H9 (cell line): ENCODE results near the gene LRRC34. TPM values are rescaled to one million over a fixed set of nuclear protein-coding genes. Genes with fewer than 3 reads are reported as not detected.

Experiments used
- DNase-seq: peaks from one replicate; pipeline ENCODE4 v3.0.0-alpha.2; 2017
- H2AFZ ChIP-seq: one replicate; pipeline ENCODE4 v1.6.1; 2013; ENCODE audit warnings: mild to moderate bottlenecking, low read length, control low read depth, moderate library complexity
- H2AK5ac ChIP-seq: 2 replicates; pipeline ENCODE4 v1.6.1; 2013; ENCODE audit warnings: low read length, control low read depth, mixed read lengths; ENCODE audit not compliant: insufficient read length
- H2BK120ac ChIP-seq: one replicate; pipeline ENCODE4 v1.6.1; 2013; ENCODE audit warnings: low read depth, mild to moderate bottlenecking, low read length, control low read depth, inconsistent platforms; ENCODE audit not compliant: poor library complexity, severe bottlenecking
- H2BK12ac ChIP-seq: 2 replicates; pipeline ENCODE4 v1.6.1; 2013; ENCODE audit warnings: low read length, control low read depth, mixed read lengths, low read depth; ENCODE audit not compliant: insufficient read length
- H2BK15ac ChIP-seq: 2 replicates; pipeline ENCODE4 v1.6.1; 2013; ENCODE audit warnings: low read depth, low read length, control low read depth
- H2BK20ac ChIP-seq: one replicate; pipeline ENCODE4 v1.6.1; 2013; ENCODE audit warnings: low read depth, mild to moderate bottlenecking, low read length, control low read depth, inconsistent platforms; ENCODE audit not compliant: poor library complexity, severe bottlenecking
- H2BK5ac ChIP-seq: 2 replicates; pipeline ENCODE4 v1.6.1; 2013; ENCODE audit warnings: low read length, control low read depth, mixed read lengths; ENCODE audit not compliant: insufficient read length
- H3K14ac ChIP-seq: 2 replicates; pipeline ENCODE4 v1.6.1; 2013; ENCODE audit warnings: low read length, control low read depth; ENCODE audit not compliant: insufficient read depth
- H3K18ac ChIP-seq: 2 replicates; pipeline ENCODE4 v1.6.1; 2013; ENCODE audit warnings: low read depth, mild to moderate bottlenecking, mixed read lengths, low read length, control low read depth; ENCODE audit not compliant: insufficient read length
- H3K23ac ChIP-seq: 2 replicates; pipeline ENCODE4 v1.6.1; 2013; ENCODE audit warnings: low read length, control low read depth, mixed read lengths, low read depth; ENCODE audit not compliant: insufficient read length
- H3K23me2 ChIP-seq: 2 replicates; pipeline ENCODE4 v1.6.1; 2013; ENCODE audit warnings: low read depth, mild to moderate bottlenecking, mixed read lengths, low read length, control low read depth; ENCODE audit not compliant: insufficient read length, poor library complexity, severe bottlenecking
- H3K27ac ChIP-seq: 2 replicates; pipeline ENCODE4 v1.5.1; 2013; ENCODE audit warnings: low read length, control low read depth, mixed read lengths, low read depth; ENCODE audit not compliant: insufficient read length
- H3K27me3 ChIP-seq: 2 replicates; pipeline ENCODE4 v1.6.1; 2013; ENCODE audit warnings: low read length, control low read depth, inconsistent platforms; ENCODE audit not compliant: insufficient read depth
- H3K4ac ChIP-seq: 2 replicates; pipeline ENCODE4 v1.6.1; 2013; ENCODE audit warnings: low read depth, mild to moderate bottlenecking, control low read depth, inconsistent platforms, low read length, moderate library complexity
- H3K4me1 ChIP-seq: 2 replicates; pipeline ENCODE4 v1.6.1; 2013; ENCODE audit warnings: low read length, control low read depth, inconsistent platforms; ENCODE audit not compliant: insufficient read depth
- H3K4me2 ChIP-seq: 2 replicates; pipeline ENCODE4 v1.6.1; 2013; ENCODE audit warnings: low read length, control low read depth, mixed read lengths; ENCODE audit not compliant: insufficient read length, insufficient read depth
- H3K56ac ChIP-seq: 2 replicates; pipeline ENCODE4 v1.6.1; 2013; ENCODE audit warnings: low read depth, mild to moderate bottlenecking, mixed read lengths, low read length, control low read depth; ENCODE audit not compliant: insufficient read length
- H3K79me1 ChIP-seq: 2 replicates; pipeline ENCODE4 v1.6.1; 2013; ENCODE audit warnings: low read depth, mild to moderate bottlenecking, moderate library complexity, low read length, control low read depth, inconsistent platforms; ENCODE audit not compliant: insufficient read depth, poor library complexity, severe bottlenecking
- H3K79me2 ChIP-seq: 2 replicates; pipeline ENCODE4 v1.6.1; 2013; ENCODE audit warnings: low read length, control low read depth, inconsistent platforms; ENCODE audit not compliant: insufficient read depth
- H3K9ac ChIP-seq: 2 replicates; pipeline ENCODE4 v1.6.1; 2013; ENCODE audit warnings: low read length, control low read depth, mixed read lengths; ENCODE audit not compliant: insufficient read length; ENCODE audit errors: extremely low read depth
- H3K9me3 ChIP-seq: one replicate; pipeline ENCODE4 v1.6.1; 2013; ENCODE audit warnings: low read depth, low read length, inconsistent platforms; ENCODE audit not compliant: control insufficient read depth
- H3T11ph ChIP-seq: one replicate; pipeline ENCODE4 v1.6.1; 2013; ENCODE audit warnings: mild to moderate bottlenecking, low read length, control low read depth, inconsistent platforms
- H4K20me1 ChIP-seq: one replicate; pipeline ENCODE4 v1.6.1; 2013; ENCODE audit not compliant: control insufficient read depth, insufficient read length, insufficient read depth
- H4K5ac ChIP-seq: 2 replicates; pipeline ENCODE4 v1.6.1; 2013; ENCODE audit warnings: low read depth, mild to moderate bottlenecking, mixed read lengths, low read length, control low read depth; ENCODE audit not compliant: insufficient read length
- H4K8ac ChIP-seq: replicated peaks from 2 replicates; pipeline ENCODE4 v1.6.1; 2013; ENCODE audit warnings: low read length, control low read depth, mixed read lengths, low read depth; ENCODE audit not compliant: insufficient read length
- H4K91ac ChIP-seq: 2 replicates; pipeline ENCODE4 v1.6.1; 2013; ENCODE audit warnings: low read depth, mild to moderate bottlenecking, moderate library complexity, mixed read lengths, low read length, control low read depth; ENCODE audit not compliant: insufficient read length
- H3K27ac Mint-ChIP-seq, 3 experiments: 2 replicates in 2 of 3; 3 replicates in 1 of 3; pipeline ENCODE4 v1.8.0; 2020 to 2021; ENCODE audit warnings: mixed read lengths in 3 of 3, mild to moderate bottlenecking in 1 of 3, moderate library complexity in 1 of 3
- H3K27me3 Mint-ChIP-seq: 2 replicates; pipeline ENCODE4 v1.8.0; 2021; ENCODE audit warnings: low read depth, mild to moderate bottlenecking, moderate library complexity, mixed read lengths
- H3K36me3 Mint-ChIP-seq, 3 experiments: 2 replicates in 2 of 3; 3 replicates in 1 of 3; pipeline ENCODE4 v1.8.0; 2020 to 2021; ENCODE audit warnings: low read depth in 3 of 3, mixed read lengths in 3 of 3; ENCODE audit not compliant: insufficient read depth in 1 of 3
- H3K4me1 Mint-ChIP-seq, 2 experiments: 2 replicates each; pipeline ENCODE4 v1.8.0; 2020; ENCODE audit warnings: mixed read lengths in 2 of 2
- H3K4me3 Mint-ChIP-seq, 2 experiments: 2 replicates in 1 of 2; 3 replicates in 1 of 2; pipeline ENCODE4 v1.8.0; 2020 to 2021; ENCODE audit warnings: mild to moderate bottlenecking in 2 of 2, mixed read lengths in 2 of 2, moderate library complexity in 1 of 2
- H3K9me3 Mint-ChIP-seq, 2 experiments: 2 replicates in 1 of 2; 3 replicates in 1 of 2; pipeline ENCODE4 v1.8.0; 2020; ENCODE audit warnings: mild to moderate bottlenecking in 2 of 2, mixed read lengths in 2 of 2, moderate library complexity in 1 of 2
- total RNA-seq: library from RNA; stranded (reverse); gene quantifications from 2 replicates; pipeline ENCODE4 v1.2.1, GENCODE V29; 2021
- TF ChIP-seq, protein P1 (sequence below): fragments of 200-600 bp; sonication (generic); conservative IDR thresholded peaks from 3 replicates; pipeline ENCODE4 v1.8.0; 2021; ENCODE audit warnings: antibody characterized with exemption, mild to moderate bottlenecking

Gene LRRC34
- total RNA-seq, 1 experiment from 2014 or later: 4.6 TPM

DNA sequence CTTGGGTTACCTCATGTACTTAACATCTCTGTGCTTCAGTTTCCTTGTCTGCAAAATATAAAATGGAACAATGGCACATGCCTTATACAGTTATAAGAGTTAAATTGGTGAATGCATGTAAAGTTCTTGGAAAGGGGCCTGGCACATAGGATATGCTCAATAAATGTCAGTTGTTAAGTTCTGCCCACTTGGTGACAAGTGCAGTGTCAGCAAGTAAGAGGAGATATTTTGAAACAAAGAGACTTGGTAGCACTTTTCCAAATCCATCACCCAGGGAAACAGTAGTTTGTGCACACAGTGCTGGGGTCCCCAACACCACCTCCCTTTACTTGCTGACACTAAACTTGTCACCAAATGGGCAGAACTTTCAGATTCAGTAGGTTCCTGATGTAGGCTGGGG lies 37.9 kb upstream of the LRRC34 start:
- H3K4me3 Mint-ChIP-seq: no peak overlapping the region
- H4K91ac ChIP-seq: no peak overlapping the region

More for the DNA sequence above, 37.9 kb upstream of the LRRC34 start:
- Histone ChIP-seq H2BK120ac (no peak overlapping the region), H2BK20ac (no peak overlapping the region), H3K79me1 (no peaks in the 10 kb centered on the region), H4K5ac (no peak overlapping the region), H3K27ac (no peak overlapping the region), H2BK12ac (no peak overlapping the region), H3K56ac (no peak overlapping the region), H3K23me2 (no peaks in the 10 kb centered on the region), H3T11ph (no peak overlapping the region), H4K8ac (no peak overlapping the region), H3K14ac (no peak overlapping the region), H4K20me1 (no peaks in the 10 kb centered on the region), H2AK5ac (no peak overlapping the region), H3K9ac (no peak overlapping the region), H2BK5ac (no peak overlapping the region), H3K27me3 (no peaks in the 10 kb centered on the region; the same call in 1 of the 2 replicates), H3K23ac (no peak overlapping the region), H3K4ac (no peak overlapping the region), H3K4me2 (no peak overlapping the region), H3K9me3 (no peaks in the 10 kb centered on the region), H3K79me2 (no peaks in the 10 kb centered on the region), H2BK15ac (no peak overlapping the region), H3K4me1 (no peaks in the 10 kb centered on the region), H3K18ac (no peak overlapping the region), H2AFZ (no peak overlapping the region)
- Mint-ChIP-seq H3K4me1 (peaks cover 3 to 4% of the 10 kb centered on the region in 2 experiments; a peak in 3 of 4 replicates), H3K9me3 (no peaks in the 10 kb centered on the region), H3K27me3 (no peaks in the 10 kb centered on the region), H3K27ac (no peak overlapping the region), H3K36me3 (no peaks in the 10 kb centered on the region)
- TF ChIP-seq, protein P1, sequence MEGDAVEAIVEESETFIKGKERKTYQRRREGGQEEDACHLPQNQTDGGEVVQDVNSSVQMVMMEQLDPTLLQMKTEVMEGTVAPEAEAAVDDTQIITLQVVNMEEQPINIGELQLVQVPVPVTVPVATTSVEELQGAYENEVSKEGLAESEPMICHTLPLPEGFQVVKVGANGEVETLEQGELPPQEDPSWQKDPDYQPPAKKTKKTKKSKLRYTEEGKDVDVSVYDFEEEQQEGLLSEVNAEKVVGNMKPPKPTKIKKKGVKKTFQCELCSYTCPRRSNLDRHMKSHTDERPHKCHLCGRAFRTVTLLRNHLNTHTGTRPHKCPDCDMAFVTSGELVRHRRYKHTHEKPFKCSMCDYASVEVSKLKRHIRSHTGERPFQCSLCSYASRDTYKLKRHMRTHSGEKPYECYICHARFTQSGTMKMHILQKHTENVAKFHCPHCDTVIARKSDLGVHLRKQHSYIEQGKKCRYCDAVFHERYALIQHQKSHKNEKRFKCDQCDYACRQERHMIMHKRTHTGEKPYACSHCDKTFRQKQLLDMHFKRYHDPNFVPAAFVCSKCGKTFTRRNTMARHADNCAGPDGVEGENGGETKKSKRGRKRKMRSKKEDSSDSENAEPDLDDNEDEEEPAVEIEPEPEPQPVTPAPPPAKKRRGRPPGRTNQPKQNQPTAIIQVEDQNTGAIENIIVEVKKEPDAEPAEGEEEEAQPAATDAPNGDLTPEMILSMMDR: no peak
- no peak for DNase-seq
